Calu3 (cell line): ENCODE results near the gene ZNF407. TPM values are rescaled to one million over a fixed set of nuclear protein-coding genes. Genes with fewer than 3 reads are reported as not detected.

Source experiments
- BruUV-seq: library from RNA; stranded (reverse); fragments of 400-500 nt; replicated peaks from 2 replicates; lab custom pipeline; 2021; lab: Mats Ljungman, UMichigan
- CTCF ChIA-PET: fragments of 300-600 bp; sonication (Branson Sonifier 250); formaldehyde crosslinking; loops from one replicate; lab custom pipeline; 2022; ENCODE audit warnings: antibody characterized with exemption; lab: Charles Lee
- DNase-seq: peaks from one replicate; pipeline ENCODE4 v3.0.0; 2022
- H3K27ac Mint-ChIP-seq: one replicate; pipeline ENCODE4 v1.8.0; 2022; ENCODE audit warnings: mixed read lengths; ENCODE audit not compliant: unreplicated experiment
- H3K27me3 Mint-ChIP-seq: one replicate; pipeline ENCODE4 v1.8.0; 2022; ENCODE audit warnings: mixed read lengths; ENCODE audit not compliant: unreplicated experiment
- H3K36me3 Mint-ChIP-seq: one replicate; pipeline ENCODE4 v1.8.0; 2022; ENCODE audit warnings: mild to moderate bottlenecking, moderate library complexity, mixed read lengths; ENCODE audit not compliant: insufficient read depth, unreplicated experiment
- H3K4me1 Mint-ChIP-seq: one replicate; pipeline ENCODE4 v1.8.0; 2022; ENCODE audit warnings: mild to moderate bottlenecking, low read depth, mixed read lengths; ENCODE audit not compliant: unreplicated experiment
- H3K4me3 Mint-ChIP-seq: one replicate; pipeline ENCODE4 v1.8.0; 2022; ENCODE audit warnings: mild to moderate bottlenecking, low read depth, moderate library complexity, mixed read lengths; ENCODE audit not compliant: unreplicated experiment
- H3K9me3 Mint-ChIP-seq: one replicate; pipeline ENCODE4 v1.8.0; 2022; ENCODE audit warnings: low read depth, mixed read lengths; ENCODE audit not compliant: unreplicated experiment
- intact Hi-C: fragments of 100-400 bp; cut with micrococcal nuclease; formaldehyde crosslinking; loops from one replicate; pipeline ENCODE4 v1.10.0; 2022; ENCODE audit not compliant: unreplicated experiment
- total RNA-seq: library from RNA; stranded (reverse); gene quantifications from 2 replicates; pipeline ENCODE4 v1.2.3, GENCODE V29; 2022
- TF ChIP-seq, protein P1 (sequence below): fragments of 200-600 bp; IDR thresholded peaks from one replicate; pipeline ENCODE4 v1.8.0; 2022; ENCODE audit warnings: antibody characterized with exemption; ENCODE audit not compliant: unreplicated experiment

Gene ZNF407
- total RNA-seq, 1 experiment from 2014 or later: 17.4 TPM

DNA sequence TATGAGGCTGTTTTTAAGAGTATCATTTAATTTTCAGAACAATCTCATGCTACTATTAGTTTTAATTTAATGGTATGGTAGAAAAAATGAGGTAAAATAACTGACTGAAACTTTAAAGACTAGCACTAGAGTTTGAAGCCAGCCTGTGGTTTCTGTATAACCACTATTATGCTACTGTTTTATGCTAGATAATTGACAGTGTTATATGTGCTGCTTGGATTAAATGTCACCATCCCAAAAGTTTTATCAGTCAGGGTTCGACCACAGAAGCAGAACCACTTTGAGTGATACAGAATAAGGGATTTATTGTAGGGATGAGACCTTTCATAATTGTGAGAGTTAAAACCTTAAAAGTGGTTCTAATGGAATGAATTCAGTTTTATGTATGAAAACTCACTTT is 339.6 kb downstream of the ZNF407 start:
- no peaks in the 10 kb centered on the region for H3K9me3 Mint-ChIP-seq
- H3K36me3 Mint-ChIP-seq: no peaks in the 10 kb centered on the region
- TF ChIP-seq, protein P1, sequence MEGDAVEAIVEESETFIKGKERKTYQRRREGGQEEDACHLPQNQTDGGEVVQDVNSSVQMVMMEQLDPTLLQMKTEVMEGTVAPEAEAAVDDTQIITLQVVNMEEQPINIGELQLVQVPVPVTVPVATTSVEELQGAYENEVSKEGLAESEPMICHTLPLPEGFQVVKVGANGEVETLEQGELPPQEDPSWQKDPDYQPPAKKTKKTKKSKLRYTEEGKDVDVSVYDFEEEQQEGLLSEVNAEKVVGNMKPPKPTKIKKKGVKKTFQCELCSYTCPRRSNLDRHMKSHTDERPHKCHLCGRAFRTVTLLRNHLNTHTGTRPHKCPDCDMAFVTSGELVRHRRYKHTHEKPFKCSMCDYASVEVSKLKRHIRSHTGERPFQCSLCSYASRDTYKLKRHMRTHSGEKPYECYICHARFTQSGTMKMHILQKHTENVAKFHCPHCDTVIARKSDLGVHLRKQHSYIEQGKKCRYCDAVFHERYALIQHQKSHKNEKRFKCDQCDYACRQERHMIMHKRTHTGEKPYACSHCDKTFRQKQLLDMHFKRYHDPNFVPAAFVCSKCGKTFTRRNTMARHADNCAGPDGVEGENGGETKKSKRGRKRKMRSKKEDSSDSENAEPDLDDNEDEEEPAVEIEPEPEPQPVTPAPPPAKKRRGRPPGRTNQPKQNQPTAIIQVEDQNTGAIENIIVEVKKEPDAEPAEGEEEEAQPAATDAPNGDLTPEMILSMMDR: no peak
- H3K27me3 Mint-ChIP-seq: no peaks in the 10 kb centered on the region
- no TSS peak for BruUV-seq
- H3K4me1 Mint-ChIP-seq: peaks cover 7% of the 10 kb centered on the region
- no peak overlapping the region for H3K4me3 Mint-ChIP-seq
- no peak overlapping the region for H3K27ac Mint-ChIP-seq
- intact Hi-C loops: no loop called here
- DNase-seq: no peak
- CTCF ChIA-PET: no interaction called here

DNA sequence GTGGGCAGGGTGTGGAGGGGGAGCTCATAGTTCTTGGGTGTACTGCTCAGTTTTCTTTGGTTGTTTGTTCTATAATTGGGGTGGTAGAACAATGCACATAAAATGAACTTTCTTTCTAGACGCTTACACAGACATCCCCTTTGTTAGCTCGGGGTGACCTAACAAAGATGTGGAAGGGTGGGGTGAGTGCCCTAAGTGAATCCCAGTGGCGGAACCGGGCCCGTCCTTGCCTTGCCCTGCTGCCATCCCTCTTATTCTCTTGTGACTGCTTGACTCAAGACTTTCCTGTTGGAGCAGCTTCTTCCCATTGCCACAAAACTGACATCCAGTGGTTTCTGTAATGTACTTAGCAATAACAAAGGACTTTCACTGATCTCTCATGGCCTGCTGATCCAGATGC is 343.2 kb downstream of the ZNF407 start:
- intact Hi-C loops: no loop called here
- Mint-ChIP-seq H3K9me3 (no peaks in the 10 kb centered on the region), H3K36me3 (no peaks in the 10 kb centered on the region), H3K27me3 (no peaks in the 10 kb centered on the region), H3K4me1 (peaks cover 18% of the 10 kb centered on the region), H3K4me3 (no peak overlapping the region), H3K27ac (no peak overlapping the region)
- DNase-seq: no peak
- TF ChIP-seq, protein P1: no peak
- BruUV-seq: no TSS peak
- CTCF ChIA-PET: no interaction called here

DNA sequence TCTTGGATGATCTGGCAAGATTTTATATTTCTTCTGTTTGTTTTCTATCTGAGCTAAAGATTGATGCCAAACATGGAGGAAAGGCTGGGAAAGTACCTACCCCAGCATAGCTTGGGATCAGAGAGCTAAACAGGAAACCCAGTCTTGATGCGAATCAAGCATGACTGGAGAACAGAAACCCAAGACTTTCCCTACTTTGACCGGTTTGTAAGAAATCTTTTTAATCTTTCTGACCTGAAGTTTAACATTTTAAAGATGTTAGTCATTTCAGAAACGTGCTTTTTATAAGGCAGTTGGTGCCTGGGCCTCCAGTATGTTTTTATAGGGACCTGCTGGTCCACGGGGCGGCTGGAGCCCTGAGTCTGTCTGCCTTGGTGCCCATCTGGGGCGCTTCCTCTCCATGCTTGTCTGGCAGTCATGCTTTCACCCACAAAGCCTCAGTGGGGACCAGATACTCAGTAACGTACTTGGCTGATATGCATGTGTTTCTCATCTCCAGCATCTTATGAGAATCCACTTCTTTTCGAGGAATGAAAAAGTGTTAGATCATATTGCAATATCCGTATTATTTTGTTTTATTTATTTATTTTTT is 344.7 kb downstream of the ZNF407 start:
- intact Hi-C loops: no loop called here
- Mint-ChIP-seq H3K4me1 (peaks cover 18% of the 10 kb centered on the region), H3K27ac (no peak overlapping the region), H3K27me3 (no peaks in the 10 kb centered on the region), H3K4me3 (no peak overlapping the region), H3K9me3 (no peaks in the 10 kb centered on the region), H3K36me3 (no peaks in the 10 kb centered on the region)
- DNase-seq: no peak
- CTCF ChIA-PET: no interaction called here
- no TSS peak for BruUV-seq
- TF ChIP-seq, protein P1: no peak

DNA sequence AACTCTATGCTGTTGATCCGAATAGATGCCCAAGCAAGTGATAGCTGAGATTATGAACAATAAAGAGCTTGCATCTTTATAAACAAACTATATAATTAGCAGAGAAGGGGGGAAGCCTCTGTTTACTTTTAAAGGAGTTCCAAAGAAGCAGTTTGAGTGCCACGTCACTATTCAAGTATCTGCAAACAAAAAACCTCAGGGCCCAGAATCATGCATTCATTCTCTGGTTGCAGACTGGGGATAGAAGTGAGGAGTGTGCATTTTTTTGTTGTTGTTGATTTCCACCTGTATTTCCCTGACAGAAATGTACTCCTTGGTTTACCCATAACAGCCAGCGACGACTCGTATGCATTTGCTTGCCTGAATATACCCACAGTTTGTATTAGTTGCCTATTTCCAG is 347.0 kb downstream of the ZNF407 start:
- peaks cover 2% of the 10 kb centered on the region for H3K36me3 Mint-ChIP-seq
- no peaks in the 10 kb centered on the region for H3K9me3 Mint-ChIP-seq
- H3K4me1 Mint-ChIP-seq: peaks cover 31% of the 10 kb centered on the region
- no peak for DNase-seq
- no peak overlapping the region for H3K27ac Mint-ChIP-seq
- H3K4me3 Mint-ChIP-seq: no peak overlapping the region
- H3K27me3 Mint-ChIP-seq: no peaks in the 10 kb centered on the region
- intact Hi-C loops: no loop called here
- BruUV-seq: no TSS peak
- TF ChIP-seq, protein P1: no peak
- CTCF ChIA-PET: no interaction called here
